GM19239 (cell line): ENCODE data around the gene VPS13D.

ENCODE experiments used
- DNase-seq: peaks from one replicate; pipeline ENCODE4 v3.0.0; 2011; ENCODE audit warnings: low spot score; ENCODE audit not compliant: insufficient read length
- FAIRE-seq: peaks from 2 replicates; lab custom pipeline; 2011; peaks lifted over from hg19 to GRCh38; lab: Jason Lieb, UNC

Gene VPS13D

DNA sequence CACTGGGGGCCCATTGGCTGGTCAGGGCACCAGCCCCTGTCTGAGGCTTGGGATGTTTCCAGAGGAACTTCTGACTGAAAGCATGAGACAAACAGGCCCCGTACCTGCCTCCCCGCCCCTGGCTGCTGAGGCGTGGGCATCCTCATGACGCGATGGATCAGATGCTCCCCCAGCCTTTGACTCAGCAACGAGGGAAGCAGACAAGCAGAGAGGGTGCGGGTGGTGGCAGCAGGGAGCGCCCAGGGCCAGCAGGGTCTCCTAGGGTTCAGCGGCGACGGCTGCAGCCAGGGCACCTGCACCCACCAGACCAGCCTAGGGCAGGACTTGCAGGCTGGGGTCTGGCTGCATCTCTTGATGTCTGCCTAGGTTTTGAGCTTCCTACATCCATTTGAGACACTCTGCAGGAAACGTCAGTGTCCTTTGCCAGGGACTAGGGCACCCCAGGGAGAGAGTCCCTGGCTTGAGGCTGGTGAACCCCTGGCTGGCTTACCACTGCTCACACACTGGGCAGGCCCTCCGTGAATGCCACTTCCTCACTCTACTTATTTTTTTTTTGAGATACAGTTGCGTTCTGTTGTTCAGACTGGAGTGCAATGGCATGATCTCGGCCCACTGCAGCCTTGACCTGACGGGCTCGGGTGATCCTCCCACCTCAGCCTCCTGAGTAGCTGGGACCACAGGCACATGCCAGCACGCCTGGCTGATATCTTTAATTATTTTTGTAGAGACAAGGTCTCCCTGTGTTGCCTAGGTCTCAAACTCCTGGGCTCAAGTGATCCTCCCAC, 324.9 kb downstream of the VPS13D start:
- DNase-seq, result no peak
- no peak for FAIRE-seq

DNA sequence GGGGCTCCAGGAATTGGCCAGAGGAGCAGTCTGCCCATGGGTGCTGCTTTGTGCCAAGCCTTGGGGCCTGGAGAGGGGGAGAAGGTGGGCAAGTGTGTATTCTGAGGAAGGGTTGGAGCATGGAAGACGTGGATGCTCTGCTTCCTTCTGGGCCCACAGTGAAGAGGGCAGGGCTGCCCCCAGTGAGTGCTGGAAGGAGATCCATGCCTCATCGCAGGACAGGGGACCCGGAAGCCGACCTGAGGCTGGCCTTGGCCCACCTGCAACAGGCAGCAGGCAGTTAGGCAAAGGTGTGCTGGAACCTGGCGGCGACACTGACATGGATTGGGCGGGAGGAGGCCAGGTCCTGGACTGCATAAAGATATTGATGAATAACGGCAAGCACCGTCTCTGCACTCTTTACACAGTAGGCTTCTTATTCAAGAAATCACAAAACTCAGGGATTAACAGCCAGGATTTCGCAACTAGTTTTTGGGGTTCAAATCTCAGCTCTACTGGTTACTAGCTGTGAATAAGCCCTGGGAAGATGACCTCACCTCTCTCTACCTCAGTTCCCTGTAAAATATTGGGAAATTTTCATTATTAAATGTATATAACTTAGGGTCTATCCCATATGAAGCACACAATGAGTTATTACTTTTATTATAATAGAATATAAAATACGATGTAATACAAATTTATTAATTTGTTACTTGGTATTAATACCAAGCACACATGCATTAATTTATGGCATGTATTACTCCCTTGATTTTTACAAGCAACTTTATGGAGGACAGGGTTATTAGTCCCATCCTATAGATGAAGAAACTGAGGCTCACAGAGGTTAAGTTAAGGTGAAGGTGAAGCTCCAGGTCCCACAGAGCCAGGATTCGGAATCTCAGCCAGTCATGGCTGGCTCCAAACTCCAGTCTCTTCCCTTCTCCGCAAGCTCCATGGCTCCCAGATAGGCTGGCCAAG, 325.9 kb downstream of the VPS13D start:
- DNase-seq, result no peak
- no peak for FAIRE-seq

DNA sequence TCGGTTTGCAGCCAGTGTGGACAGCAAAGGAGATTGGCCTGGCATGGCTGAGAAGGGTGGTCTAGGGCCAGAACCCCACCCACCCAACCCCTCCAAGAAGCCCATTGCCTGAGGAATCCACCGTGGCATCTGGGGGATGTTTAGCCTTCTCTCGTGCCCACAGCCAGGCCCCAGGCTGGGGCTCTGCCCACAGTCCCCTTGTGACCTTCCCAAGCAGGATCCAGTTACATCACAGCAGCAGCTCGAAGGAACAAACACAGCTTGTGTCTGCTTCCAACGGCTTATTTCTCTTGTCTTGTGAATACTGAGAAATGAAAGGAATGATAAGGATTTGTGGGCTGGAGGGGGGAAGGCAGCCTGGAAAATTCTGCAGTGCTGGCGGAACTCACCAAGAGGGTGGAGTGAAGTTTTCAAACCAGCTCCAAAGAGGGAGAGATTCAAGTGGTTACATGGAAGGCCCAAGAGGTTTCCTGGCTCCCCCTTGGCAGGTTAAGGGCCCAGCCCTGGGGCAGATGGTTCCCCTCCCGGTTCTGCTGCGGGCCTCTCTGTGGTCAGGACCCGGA, 326.6 kb downstream of the VPS13D start:
- FAIRE-seq (no peak), DNase-seq (no peak)

DNA sequence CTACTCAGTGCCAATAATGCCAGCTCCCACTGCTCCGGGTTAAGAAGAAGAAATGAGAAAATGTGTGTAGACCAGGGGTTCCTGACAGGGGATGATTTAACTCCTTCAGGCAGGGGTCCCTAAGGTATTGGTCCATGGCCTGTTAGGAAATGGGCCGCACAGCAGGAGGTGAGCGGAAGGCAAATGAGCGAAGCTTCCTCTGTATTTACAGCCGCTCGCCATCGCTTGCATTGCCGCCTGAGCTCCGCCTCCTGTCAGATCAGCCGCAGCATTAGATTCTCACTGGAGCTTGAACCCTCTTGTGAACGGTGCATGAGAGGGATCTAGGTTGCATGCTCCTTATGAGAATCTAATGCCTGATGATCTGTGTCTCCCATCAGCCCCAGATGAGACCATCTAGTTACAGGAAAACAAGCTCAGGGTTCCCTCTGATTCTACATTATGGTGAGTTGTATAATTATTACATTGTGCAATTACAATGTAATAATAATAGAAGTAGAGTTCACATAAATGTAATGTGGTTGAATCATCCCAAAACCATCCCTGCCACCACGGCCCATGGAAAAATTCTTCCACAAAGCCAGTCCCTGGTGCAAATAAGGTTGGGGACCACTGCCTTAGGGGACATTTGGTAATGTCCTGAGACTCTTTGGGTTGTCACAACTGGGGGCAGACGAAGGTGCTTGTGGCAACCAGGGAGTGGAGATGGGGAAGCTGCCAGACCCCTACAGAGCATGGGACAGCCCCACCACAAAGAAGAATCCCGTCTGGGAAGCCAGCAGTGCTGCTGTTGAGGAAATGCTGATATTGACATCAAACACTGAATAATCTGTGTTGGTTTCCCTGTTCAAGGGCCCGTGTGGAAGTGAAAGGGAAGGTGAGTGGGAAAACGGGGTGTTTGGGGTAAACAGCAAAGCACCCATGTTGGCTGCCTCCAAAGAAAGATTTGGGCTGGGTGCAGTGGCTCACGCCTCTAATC, 327.4 kb downstream of the VPS13D start:
- no peak for DNase-seq
- no peak for FAIRE-seq

- no peak for FAIRE-seq
- no peak for DNase-seq
Observed at GRCh38 chr1:12561121-12561520, 331.3 kb downstream of the VPS13D start.
